GM19463 (cell line): ENCODE measurements around the gene CUL9.
"Not testable (repeated sequence)": the region's sequence is repeated elsewhere in the genome, so short reads cannot be mapped to it uniquely, and the experiment has no call there.

Source experiments
- ATAC-seq: cut with Tn5 transposase; IDR thresholded peaks from one replicate; pipeline ENCODE4 v1.9.1; 2021; ENCODE audit warnings: mild to moderate bottlenecking, moderate library complexity; ENCODE audit not compliant: unreplicated experiment

CUL9 gene

DNA sequence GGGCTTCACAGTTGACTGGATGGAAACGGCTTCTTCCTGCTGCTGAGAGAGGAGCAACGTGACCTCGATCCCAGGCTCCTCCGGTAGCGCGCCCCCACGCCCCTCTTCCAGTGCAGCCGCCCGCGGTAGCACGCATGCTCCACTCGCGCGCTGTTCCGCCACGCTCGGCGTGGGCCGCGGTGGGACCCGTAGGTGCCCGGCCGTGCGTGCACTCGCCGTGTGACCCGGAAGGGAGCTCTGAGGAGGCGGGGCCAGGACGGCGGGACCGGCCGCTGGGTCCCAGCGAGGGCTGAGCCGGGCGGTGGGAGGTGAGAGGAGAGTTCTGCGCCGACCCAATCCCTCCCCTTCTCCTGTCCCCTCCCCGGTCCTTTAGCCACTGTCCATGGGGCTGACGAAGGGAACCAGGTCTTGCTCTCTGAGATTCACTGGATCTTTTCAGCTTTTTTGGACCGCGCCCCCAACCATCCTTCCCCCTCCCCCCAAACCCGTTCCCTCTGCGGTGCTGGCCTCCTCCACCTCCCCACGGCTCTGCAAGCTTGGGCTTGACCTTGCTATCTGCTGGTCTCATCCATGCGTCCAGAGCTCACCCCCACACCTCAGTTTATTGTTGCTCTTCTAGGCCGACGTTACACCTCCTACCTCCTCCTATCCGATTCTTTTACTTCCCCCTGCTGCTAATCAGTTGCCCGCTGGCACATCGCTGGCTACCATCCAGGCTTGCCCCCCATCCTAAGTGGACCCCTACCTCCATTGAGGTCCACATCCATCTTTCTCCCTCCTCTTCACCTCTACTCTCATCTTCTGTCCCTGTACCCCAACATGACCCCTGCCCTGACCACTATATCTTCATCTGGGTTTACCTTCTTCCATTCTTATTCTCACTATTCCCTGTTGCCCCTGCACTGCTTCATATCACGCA, at the start of gene CUL9:
Gene CUL9, plus strand, starts transcription at position 255 of the 919 bp plus-strand sequence. CDS start 2,115 bp downstream, outside the sequence.
- ATAC-seq, result peak; percentile 100

DNA sequence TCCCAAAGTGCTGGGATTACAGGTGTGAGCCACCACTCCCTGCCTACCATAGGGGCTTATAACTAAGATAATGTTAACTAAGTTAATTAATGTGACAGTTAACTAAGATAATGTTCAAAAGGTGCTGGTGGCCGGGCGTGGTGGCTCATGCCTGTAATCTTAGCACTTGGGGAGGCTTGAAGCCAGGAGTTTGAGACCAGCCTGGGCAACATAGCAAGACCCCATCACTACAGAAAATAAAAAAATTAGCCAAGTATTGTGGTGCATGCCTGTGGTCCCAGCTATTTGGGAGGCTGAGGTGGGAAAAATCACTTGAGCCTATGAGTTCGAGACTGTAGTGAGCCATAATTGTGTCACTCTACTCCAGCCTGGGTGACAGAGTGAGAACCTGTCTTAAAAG, 43.7 kb upstream of the CUL9 start:
- no peak for ATAC-seq

DNA sequence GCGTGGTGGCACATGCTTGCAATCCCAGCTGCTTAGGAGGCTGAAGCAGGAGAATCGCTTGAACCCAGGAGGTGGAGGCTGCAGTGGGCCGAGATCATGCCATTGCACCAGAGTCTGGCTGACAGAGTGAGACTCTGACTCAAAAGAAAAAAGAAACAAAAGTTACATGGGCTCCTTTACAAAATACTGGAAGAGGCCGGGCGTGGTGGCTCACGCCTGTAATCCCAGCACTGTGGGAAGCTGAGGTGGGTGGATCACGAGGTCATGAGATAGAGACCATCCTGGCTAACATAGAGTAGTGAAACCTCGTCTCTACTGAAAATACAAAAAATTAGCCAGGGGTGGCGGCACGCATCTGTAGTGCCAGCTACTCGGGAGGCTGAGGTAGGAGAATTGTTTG, 42.0 kb upstream of the CUL9 start:
- not testable (repeated sequence) for ATAC-seq

DNA sequence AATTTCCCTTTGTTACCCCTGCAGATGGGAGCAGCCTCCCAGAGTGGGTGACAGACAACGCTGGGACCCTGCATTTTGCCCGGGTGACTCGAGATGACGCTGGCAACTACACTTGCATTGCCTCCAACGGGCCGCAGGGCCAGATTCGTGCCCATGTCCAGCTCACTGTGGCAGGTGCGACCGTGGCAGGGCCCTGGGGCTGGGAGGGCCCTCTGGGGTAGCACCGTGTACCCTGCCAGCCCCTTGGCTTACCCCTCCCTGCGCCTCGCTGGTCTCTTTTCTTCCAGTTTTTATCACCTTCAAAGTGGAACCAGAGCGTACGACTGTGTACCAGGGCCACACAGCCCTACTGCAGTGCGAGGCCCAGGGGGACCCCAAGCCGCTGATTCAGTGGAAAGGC, 40.4 kb upstream of the CUL9 start:
- ATAC-seq, result no peak

DNA sequence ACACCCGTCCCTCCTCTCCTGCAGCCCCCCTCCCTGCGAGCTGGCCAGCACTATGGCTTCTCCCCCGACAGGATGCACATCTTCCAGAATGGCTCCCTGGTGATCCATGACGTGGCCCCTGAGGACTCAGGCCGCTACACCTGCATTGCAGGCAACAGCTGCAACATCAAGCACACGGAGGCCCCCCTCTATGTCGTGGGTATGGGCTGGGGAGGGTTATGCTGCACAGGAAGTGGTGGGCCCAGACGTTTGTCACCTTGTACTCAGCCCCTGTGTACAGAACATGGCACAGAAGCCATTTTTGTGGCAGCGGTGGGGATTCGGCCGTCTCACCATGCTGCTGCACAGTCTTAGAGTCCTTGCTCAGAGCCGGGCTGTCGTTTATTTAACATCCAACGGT, 39.9 kb upstream of the CUL9 start:
- ATAC-seq, result no peak

DNA sequence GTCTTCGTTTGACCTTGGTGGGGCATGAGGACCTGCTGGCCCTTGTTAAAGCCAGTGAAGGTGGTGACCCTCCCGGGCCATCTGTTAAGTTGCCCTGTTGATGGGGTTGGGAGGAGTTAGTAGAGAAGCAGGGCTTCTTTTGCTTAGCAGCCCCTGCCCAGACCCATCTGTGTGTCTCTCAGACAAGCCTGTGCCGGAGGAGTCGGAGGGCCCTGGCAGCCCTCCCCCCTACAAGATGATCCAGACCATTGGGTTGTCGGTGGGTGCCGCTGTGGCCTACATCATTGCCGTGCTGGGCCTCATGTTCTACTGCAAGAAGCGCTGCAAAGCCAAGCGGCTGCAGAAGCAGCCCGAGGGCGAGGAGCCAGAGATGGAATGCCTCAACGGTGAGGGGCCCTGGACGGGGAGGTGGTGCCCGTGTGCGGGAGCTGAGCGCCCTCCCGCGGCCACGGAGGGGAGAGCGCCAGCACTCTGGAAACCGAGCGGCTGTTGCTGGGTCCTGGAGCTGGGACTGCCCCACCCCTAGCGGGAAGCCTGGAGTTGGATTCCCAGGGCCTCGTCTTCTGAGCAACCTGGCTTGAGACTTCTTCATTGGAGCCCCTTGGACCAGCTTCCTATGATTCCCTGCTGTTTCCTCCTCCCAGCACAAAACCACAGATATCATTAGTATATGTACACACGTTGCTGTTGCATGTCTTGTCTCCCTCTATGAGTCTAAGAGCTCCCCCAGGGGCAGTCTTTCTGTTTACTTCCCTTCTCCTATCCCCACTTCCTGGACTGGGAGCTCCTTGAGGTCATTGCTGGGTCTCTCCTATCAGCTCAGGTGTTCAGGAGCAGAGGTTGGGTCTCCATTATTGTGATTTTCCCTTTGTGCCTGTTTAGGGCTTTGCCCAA, 38.5 kb upstream of the CUL9 start:
- peak; percentile 81 for ATAC-seq

DNA sequence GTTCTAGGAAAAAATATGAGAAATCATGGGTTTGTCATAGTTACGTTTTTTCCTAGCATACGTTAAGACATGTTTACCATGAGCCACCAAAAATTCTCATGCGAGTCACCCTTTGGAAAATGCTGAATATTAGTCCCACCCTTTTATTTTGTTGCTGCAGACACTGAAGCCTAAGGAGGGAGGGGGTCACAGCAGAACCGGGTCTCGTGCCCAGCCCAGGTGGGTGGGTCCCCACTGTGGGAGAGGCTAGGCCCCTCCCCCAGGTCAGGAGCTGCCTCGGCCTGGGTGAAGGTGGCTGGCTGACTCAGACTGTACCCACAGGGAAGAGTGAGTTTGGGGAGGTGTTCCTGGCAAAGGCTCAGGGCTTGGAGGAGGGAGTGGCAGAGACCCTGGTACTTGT, 37.1 kb upstream of the CUL9 start:
- no peak for ATAC-seq

DNA sequence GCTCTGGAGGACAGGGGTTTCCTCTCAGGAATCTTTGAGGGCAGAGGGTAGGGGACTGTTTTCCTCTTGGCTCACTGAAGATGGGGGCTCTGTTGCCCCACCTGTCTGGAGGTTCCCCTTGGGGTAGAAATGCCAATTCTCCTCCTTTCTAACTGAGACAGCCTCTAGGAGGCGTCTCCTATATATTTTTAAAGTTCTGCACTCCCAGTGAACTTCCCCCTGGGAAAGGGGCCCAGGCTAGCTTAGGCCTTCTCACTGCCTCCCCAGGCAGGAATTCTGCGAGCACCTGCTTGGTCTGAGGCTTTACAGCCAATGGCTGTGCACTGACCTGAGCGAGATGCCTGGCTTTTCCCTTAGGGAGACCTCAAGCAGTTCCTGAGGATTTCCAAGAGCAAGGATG, 35.7 kb upstream of the CUL9 start:
- ATAC-seq, result no peak

DNA sequence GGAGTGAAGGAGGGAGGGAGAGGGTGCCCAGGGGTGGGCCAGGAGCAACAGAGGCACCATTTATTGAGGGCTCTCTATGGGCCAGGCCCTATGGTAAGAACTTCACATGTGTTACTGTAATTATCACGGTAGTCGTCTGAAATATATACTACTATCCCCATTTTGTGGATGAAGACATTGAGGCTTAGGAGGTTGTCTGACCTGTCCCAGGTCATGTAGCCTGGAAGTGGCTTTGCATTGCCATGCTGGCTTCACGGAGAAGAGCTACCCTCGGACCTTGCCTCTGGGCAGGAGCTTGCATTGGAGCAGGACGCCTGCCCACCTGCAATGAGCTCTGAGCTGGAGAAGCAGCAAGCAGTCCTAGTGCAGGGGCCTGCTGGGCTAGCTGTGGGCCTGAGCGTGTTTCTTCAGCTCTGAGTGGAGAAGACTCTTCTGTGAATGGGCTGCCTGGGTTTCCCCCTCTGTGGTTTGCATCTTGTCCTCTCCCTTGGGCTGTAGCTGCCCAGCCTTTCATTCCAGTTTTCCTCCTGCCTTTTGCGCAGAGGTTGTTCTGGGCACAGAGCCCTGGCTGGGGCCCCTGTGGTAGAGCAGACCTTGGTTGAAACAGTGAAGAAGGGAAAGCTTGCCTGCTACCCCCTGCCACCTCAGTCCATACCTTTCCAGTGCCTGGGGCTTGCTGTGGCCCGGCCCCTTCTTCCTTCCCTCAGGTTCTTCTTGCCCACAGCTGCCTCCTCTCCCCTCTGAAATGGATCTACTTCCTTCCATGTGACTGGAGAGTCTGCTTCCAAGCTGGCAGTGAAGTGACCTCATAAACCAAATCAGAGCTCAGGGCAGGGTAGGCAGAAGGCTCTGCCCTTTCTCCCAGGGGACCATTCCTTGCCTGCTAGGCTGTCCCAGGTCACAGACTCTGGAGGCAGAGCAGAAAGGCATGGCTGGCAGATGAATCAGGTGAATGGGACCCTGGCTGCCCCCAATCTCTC, 35.0 kb upstream of the CUL9 start:
- ATAC-seq, result no peak

DNA sequence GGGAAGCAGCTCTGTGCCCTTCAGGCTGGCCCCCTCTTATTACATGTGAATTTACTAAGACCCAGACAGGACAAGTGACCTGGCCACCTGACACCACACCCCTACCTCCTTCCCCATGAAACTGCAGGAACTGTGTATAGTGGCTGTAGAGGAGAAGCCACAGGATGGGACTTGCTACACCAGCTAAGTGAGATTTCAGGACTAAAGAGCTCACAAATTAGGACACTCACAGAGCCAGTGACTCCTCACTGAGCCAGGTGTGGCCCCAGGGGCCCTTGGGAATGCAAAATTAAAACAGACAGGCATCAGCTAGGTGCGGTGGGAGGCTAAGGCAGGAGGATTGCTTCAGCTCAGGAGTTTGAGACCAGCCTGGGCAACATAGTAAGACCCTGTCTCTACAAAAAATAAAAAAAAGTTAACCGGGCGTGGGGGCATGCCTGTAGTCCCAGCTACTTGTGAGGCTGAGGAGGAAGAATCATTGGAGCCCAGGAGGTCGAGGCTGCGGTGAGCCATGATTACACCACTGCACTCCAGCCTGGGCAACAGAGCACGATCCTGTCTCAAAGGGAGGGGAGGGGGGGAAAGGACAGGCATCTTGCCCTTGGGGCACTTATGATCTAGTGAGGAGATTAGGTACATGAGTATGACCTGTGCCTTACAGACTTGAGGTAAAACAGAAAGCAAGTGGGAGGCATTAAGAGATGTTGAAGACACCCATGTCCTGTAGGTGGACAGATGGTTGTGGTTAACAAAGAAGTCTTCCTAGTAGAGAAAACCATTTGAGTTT, 34.1 kb upstream of the CUL9 start:
- no peak for ATAC-seq

DNA sequence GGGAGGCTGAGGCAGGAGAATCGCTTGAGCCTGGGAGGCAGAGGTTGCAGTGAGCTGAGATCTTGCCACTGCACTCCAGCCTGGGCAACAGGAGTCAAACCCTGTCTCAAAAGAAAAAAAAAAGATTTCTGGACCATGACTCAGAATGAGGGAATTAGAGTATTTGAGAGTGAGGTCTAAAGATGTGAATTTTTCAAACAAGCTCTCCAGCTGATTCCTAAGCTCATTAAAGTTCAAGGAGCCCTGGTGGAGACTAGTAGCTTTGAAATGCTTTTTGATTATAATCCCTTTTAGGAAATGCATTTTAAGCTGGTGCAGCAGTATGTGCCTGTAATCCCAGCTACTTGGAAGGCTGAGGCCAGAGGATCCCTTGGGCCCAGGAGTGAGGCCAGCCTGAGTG, 32.7 kb upstream of the CUL9 start:
- no peak for ATAC-seq

DNA sequence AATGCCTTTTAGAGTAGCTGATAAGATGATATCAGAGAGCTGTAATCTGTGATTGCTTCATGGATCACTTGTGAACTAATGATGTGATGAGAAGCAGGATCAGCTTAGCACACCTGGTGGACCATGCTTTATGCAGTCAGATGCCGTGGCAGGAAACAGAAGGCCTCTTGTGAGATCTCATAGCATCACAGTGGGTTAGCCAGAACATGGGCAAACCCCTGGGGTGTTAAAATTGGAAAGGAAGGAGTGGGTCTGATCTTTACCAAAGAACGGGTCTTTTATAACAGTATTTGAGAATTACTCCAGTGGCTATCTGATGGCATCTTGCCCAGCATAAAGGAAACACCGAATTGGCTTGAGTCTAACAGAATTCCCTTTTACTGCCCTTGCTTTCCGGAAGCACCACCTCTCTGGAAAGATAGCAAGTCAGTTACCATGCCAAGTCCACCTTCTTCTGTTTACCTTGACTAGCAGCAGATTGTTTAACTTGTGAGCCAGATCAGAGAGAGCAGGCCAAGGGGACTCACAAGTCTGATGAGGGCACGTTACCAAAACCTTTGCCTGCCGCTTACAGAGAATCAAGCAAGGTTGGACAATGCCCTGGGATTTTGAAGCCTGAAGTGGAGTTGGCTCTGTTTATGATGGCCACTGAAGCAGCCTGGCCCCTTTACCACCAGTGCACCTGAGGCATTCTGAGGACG, 31.8 kb upstream of the CUL9 start:
- ATAC-seq, result no peak

DNA sequence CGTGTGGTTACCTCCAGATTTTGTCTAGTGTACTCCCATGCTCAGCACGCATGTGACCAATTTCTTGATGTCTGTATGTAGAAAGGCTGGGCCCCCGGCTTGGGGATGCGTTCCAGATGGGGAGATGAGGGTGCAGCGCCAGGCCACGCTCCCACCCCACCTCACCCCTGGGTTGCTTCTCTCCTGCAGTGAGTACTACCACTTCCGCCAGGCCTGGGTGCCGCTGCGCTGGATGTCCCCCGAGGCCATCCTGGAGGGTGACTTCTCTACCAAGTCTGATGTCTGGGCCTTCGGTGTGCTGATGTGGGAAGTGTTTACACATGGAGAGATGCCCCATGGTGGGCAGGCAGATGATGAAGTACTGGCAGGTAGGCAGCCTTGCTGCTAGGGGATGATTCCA, 22.4 kb upstream of the CUL9 start:
- ATAC-seq, result no peak

DNA sequence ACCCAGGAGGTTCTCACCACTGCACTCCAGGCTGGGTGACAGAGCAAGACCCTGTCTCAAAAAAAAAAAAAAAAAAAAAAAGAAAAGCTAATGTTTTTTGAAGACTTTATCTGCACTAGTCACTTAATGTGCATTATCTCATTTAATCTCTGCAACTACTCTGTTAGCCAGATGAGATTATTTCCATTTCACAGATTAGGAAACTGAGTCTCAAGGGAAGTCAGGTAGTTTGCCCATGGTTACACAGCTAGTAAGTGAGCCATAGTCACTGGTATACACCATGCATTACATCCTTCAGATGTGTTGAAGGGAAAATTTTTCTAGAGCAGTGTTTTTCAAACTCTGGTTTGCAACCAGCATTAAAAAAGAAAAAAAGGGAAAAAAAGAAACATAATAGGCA, 18.1 kb upstream of the CUL9 start:
- ATAC-seq, result no peak

DNA sequence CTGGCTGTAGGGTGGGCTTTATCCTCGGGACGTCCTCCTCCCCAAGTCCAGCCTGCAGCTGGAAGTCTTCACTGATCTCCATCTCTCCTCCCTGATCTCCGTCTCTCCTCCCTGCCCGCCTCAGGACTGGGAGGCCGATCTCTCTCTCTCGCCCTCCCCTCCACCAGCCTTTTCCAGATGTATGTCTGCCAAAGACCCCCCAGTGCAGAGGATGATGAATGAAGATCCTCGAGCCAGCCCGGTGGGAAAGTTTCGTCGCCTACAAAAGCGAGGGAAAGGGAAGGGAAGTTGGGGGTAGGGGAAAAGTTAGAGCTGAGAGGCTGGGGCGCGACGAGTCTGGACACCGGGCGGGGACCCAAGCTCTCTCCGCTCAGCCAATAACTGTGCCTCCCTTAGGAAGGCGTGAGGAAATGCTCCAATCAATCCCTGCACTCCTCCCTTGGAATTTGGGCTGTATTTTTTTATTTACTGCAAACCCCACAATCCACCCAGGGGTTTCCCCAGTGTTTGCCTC, 11.5 kb upstream of the CUL9 start:
- no peak for ATAC-seq

DNA sequence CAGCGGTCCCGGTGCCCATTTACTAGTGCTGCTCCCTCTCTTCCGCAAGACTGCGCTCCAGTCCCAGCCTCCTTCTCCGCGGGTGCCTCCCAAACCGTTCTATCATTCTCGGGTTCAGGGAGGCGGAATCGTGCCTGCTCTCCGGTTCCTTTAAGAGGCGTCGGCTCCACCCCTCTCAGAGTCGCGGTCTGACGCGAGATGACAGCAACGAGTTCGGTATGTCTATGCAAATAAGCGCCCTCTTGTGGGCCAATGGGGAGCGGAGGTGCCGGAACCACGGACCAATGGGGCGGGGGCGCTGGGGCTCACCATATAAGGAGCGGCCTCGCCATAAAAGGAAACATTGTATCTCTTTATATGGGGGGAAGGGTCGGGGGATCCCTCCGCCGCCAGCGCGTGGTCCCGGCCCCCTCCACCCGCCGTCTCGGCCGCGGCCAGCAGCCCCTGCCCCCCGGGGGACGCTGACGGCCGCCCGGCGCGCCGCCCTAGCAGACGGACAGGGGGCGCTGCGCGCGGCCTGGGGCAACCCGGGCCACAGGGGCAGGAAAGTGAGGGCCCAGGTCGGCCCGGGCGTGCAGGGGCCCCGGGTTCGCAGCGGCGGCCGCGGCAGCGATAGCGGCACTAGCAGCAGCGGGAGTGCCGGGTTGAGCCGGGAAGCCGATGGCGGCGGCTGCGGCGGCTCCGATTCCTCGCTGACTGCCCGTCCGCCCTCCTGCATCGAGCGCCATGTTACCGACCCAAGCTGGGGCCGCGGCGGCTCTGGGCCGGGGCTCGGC, 10.9 kb upstream of the CUL9 start, which contains the start of gene SRF:
Gene SRF, plus strand, starts transcription at position 339 of the 776 bp plus-strand sequence. Its CDS starts 388 bp downstream, at position 727.
- ATAC-seq, result peak; percentile 59

DNA sequence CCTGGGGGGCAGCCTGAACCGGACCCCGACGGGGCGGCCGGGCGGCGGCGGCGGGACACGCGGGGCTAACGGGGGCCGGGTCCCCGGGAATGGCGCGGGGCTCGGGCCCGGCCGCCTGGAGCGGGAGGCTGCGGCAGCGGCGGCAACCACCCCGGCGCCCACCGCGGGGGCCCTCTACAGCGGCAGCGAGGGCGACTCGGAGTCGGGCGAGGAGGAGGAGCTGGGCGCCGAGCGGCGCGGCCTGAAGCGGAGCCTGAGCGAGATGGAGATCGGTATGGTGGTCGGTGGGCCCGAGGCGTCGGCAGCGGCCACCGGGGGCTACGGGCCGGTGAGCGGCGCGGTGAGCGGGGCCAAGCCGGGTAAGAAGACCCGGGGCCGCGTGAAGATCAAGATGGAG, 10.3 kb upstream of the CUL9 start:
- ATAC-seq, result no peak
